Measurements from ENCODE around the gene COMMD2.

COMMD2 gene

DNA sequence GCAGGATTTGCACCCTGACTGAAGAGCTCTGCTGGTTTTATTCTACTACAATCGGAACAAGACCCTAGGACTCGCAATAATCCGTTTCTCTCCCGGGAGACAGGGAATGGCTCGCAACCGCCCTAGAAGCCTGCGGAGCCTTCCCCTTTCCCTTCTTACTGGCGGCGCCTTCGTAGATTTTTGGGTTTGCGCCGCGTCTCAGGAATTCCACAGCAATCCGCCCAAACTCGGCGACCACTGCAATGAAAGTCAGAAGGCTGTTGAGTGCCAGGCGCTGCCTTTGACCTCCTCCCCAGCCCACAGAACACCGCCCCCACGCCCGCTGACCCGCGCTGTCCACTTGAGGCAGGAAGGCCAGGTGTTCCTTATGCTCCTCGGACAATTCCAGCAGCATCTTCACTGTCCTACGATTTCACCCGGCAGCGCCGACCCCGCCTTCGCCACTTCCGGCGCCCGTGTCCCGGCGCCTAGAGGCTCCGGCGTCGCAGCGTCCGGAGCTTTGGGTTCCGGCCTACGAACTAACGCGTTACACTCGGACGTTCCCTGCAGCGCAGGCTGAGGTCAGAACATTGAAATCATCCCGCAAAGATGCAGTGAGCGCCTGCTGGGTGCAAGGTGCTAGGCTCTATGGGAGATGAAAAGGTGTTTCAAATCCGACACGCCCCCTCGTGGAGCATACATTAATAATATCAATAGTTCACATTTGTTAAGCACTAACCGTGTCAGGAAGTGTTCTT, at the start of gene COMMD2:
TSS of gene COMMD2 (minus strand) at position 439 of the 737 bp plus-strand sequence. CDS start at position 394, 45 bp downstream.
- DNase-seq (ENCODE audit: low read depth, low spot score) = peak; percentile 69

DNA sequence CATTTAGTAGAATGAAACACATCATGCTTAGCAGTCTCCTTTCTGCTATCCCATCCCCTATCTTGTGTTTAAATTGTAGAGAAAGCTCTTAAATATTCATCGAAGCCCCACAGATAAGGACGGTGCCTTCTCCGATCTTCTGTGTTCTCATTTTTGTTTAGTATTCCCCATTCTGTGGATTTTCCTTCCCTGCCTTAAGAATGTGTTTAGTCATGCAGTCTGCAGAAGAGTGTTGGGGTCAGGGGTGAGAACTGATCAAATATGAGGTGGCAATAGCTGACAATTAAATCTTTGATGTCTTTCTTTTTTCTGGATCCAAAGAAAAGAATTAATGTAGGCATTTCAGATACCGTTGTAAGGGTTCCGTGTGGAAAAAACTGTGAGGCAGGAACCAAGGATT, 49.4 kb upstream of the COMMD2 start:
- DNase-seq (ENCODE audit: low read depth, low spot score) = no peak

DNA sequence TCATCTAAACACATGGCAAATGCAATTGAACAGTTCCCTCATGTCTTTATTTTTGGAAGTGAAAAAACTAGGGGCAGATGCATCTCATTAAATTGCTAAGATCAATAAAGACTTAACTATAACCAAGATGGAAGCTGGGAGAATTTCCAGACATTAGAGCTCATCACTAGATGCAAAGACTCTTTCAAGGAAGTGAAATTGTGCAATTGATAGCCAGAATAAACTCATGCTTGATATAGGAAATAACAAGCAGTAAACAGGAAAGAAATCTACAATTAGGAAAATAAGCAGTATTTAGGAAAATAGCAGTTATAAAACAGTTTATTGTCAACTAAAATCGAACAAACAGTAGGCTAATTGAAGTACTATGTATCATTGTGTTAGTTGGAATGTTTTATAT, 48.9 kb upstream of the COMMD2 start:
- no peak for DNase-seq (ENCODE audit: low read depth, low spot score)

DNA sequence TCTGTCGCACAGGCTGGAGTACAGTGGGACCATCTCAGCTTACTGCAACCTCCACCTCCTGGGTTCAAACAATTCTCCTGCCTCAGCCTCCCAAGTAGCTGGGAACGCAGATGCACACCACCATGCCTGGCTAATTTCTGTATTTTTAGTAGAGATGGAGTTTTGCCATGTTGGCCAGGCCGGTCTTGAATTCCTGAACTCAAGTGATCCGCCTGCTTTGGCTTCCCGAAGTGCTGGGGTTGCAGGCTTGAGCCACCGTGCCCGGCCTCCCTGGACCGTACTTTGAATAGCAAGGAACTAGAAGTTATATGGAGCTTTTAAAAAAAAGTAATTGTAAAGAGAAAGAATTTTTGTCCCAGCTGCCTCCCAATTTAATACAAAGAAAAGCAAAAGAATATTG, 48.4 kb upstream of the COMMD2 start:
- DNase-seq (ENCODE audit: low read depth, low spot score) = no peak

DNA sequence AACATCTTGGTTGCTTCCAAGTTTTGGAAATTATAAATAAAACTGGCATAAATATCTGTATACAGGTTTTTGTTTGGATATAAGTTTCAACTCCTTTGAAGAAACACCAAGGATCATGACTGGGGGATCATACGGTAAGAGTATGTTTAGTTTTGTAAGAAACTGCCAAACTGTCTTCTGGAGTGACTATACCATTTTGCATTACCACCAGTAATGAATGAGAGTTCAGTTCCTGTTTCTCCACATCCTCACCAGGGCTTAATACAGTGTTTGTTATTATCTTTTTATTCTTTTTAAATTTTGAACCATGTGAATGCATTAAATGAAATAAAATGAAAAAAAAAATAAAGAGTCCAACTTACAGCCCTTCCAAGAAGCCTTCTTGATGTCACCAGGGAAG, 43.7 kb upstream of the COMMD2 start:
- no peak for DNase-seq (ENCODE audit: low read depth, low spot score)

DNA sequence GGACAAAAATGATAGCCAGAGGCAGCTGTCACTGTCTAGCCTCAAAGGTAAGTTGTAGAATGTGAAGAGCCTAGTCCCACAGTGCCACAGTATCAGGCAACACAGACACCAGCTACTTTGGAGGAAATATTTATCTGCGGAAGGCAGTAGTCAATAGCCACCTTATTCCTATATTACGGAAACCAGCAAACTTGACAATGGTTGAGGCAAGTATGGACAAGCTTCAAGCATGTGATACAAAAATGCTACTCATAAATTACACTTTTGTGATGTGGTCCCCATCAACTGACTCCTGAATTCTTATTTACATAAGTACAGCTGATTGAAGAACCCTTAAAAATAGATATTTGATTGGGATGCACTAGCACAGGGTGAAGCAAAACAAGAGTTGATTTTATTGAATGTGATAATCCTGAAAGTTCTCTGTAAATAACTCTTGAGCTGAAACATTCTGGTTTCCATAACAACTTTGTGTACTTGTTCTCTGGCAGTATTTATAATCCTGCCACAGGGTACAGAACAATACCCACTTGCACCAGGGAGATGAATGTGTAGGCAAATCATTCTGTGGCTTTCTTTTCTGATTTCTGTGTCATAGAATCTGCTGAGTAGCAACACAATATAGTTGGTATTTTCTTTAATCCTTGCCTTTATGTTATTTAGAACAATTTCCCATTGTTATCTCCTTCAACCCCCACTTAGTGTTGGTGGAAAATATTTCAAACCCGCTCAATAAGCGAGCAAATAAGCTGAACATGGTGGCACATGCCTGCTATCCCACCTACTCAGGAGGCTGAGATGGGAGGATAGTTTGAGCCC, 40.4 kb upstream of the COMMD2 start, which contains the start of gene ANKUB1:
TSS of gene ANKUB1 (minus strand) at position 103 of the 819 bp plus-strand sequence. CDS start 188 bp downstream, outside the sequence.
- no peak for DNase-seq (ENCODE audit: low read depth, low spot score)

DNA sequence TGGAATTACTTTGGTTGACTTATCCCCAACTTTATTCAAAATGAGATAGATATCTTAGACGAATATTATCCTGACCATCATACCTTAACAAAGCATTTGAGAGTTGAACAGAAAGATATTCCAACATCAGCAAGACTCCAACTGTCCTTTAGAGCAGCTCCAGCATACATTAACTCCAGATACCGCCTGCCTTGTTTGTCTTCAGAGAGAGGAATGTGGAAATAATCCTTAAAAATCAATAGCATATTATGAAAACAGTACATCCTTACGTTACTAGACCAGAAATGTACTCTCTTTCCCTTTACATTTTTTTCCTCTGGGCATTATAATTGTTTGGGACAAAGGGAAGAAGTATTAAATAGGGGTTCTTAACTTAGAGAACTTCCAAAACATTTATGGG, 38.4 kb upstream of the COMMD2 start:
- DNase-seq (ENCODE audit: low read depth, low spot score) = no peak

DNA sequence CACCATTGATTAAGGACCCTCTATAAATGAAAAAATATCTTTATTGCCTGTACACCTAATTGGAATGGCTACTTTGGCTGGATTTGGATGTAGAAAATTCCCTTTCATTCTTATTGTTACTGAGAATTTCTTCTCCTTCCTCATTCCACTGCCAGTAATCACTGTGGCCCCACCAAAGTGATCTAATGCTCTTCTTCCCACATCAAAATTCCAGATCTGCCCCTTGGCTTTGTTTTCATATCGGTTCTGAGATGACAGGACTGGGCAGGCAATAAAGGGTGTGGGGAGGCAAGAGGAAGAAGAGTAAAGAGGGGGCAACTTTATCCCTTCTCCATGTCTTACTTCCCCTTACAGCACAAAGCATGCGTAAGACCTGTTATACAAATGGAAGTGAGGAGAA, 38.0 kb upstream of the COMMD2 start:
- DNase-seq (ENCODE audit: low read depth, low spot score) = no peak

DNA sequence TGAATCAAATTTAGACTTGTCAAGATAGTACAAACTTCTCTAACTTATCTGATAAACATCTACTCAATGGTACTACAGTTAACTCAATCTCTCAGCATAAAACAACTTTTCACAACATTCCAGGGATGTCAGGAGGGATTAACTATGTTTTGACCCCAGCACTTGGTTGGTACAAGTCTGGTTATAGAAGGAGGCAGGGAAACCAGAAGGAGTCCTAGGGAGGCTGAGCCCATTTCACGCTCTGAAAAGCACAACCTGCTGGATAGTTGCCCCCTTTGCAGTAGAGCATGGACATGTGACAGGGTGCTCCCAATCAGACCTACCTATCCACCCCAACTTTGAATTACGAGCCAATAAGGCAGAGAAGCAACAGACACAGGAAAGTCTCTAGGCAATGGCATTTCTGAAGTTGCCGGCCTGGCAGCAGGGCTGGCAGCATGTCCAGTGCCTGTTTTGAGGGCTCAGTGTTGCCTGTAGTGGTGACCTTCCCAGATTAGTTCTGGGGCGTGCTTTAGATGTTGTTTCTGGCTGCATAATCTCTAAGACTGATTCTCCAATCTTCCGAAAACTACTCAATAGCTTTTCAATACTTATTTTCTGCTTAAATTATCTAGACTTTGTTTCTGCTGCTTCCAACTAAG, 31.9 kb upstream of the COMMD2 start:
- no peak for DNase-seq (ENCODE audit: low read depth, low spot score)

DNA sequence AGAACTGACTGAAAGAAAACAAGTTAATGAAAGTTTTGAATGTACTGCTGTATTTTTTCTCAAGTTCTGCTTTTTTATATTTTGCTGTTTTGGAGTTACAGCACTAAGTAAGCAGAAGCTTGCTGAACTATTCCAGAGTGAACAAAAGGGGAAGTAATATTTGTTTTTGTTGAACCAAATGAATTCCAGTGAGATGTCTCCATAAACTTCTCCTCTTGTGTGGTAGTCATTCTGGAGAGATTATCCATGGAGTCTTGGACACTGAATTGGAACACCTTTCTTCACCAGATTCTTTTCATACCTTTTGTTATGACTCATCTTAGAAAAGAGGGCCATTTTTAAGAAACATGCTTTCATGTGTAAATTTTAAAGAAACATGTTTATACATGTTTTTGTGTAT, 31.3 kb upstream of the COMMD2 start:
- DNase-seq (ENCODE audit: low read depth, low spot score) = no peak

DNA sequence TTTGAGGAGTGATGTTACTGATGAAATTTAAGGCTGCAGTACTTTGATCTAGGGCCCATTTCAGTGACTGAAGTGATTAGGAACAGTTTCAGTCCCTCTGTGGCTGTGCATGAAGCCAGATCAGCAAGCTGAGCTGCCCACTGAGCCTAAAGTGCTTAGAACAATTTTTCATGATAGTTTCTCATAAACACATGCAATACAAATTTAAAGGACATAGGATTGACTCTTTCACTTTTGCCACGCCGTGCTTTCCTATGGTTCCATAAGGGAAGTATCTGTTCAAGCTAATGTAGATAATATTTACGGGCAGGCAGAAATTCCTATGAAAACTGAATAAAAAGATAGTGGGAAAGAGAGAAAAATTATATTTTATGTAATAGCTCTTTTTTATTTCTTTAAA, 29.5 kb upstream of the COMMD2 start:
- no peak for DNase-seq (ENCODE audit: low read depth, low spot score)

DNA sequence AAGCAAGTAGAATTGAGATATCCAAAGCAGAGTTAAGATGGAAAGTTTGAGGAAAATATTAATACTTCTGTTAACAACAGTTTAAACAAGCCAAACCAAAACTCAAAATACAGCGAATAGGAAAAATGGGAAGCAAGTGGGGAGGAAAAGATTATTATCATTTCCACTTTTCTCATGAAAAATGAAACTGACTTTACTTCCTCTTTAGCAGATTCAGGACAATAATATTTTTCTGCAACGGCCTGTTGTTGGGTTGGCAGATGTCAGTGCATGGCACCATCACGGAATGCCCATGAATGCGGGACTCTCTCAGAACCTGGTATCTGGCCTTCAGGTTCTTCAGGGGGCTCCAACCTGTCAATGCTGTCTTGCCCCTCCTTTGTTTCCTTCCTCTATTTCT, 28.9 kb upstream of the COMMD2 start:
- DNase-seq (ENCODE audit: low read depth, low spot score) = no peak

DNA sequence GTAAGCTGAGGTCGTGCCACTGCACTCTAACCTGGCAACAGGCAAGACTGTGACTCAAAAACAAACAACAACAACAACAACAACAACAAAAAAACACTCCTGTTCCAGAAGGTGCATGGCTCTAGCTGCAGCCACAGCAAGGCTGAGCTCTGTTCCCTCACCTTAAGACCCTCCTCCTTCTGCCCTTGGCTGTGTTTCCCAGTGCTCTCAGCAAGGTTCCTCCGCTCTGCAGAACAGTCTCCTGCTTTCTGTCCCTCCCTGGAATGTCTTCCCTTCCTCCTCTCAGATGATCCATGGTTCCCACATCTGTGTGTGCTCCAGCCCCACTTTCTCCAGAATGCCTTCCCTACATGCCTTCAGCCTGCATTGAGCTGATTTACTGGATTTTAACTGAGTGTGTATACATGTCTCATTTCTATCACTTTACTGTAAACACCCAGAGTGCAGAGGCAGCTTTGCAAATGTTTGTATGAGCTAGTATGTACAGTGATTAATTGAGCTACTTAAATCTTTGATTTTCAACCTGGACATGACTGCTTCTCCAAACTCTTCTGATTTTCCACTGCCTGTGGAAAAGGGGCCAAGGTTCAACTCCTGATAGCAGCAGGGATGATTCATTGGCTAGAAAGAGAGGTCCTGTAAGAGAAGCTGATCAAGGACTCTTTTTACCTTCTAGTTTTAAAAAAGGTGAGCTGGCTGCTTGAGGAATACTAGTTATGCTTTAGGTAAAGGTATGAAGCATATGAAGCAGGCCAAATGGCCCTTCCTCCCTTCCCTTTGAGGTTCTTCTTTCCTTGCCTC, 25.3 kb upstream of the COMMD2 start:
- no peak for DNase-seq (ENCODE audit: low read depth, low spot score)

DNA sequence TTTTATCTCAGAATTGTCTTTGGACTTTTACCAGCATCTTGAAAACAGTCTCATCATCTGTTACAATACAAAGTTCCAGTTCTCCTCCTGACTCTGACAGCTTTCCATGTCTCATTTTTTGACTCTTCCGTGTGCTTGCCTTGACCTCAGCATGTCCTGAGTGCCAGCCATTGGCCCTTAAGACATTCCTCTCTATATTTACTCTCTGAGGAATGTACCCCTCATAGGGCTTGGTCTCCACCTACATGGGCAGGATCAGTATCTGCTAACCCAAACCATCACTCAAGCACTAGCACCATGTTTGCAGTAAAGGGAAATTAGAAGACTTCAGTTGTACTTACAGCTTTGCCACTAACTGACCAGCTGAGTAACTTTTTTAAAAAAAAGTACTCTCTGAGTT, 23.9 kb upstream of the COMMD2 start:
- no peak for DNase-seq (ENCODE audit: low read depth, low spot score)

DNA sequence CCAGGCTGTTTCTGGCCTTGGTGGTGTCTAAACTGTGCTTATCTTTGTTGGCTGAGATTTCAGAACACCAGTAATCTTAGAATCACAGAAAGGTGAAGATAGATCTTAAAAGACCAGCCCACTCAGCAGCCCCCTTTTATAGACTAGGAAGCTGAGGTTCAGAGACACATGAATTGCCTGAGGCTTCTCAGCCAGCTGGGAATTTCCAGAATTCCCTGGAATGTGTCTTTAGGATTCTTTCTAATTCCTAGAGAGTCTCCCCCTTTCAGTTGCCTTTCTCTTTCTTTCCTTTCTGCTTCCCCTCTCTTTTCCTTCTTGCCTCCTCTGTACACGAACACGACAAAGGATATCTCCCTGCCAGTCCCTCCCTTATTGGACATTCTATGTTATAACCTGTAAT, 20.6 kb upstream of the COMMD2 start:
- DNase-seq (ENCODE audit: low read depth, low spot score) = no peak

DNA sequence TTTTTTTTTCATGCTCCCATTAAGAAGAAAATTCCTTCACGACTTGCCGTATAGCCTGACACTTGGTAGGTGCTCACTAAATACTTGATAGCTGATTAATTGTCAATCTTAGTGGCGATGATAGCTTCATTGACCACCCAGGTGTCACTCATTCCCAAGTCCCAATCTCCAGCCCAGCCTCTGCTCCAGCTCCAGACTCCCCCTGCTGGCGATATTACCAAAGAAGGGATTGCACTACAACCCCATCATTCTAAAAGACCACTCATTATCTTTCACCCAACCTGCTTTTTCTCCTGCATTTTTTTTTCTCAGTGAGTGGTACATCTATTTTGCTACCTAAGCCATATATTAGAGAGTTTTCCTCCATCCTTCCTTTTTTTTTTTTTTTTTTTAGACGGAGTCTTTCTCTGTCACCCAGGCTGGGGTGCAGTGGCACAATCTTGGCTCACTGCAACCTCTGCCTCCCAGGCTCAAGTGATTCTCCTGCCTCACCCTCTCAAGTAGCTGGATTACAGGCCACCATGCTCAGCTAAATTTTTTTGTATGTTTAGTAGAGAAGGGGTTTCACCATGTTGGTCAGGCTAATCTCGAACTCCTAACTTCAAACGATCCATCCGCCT, 19.5 kb upstream of the COMMD2 start:
- DNase-seq (ENCODE audit: low read depth, low spot score) = no peak

DNA sequence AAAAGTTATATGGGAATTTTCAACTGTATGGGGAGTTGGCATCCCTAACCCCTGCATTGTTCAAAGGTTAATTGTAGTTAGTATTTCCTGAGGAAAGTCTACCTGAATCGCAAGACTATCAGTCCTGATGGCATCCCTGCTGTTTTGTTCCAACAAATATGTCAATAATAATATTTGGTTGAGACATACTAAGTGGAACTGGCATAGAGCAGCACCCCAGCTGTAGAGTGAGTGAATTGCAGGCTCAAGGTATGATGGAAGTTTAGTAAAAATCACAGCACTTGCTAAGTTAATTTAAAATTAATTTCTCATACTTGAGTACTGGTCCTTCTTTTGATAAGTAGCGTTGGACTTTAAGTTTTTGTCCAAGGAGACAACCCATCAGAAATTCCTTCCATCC, 18.0 kb upstream of the COMMD2 start:
- DNase-seq (ENCODE audit: low read depth, low spot score) = no peak

DNA sequence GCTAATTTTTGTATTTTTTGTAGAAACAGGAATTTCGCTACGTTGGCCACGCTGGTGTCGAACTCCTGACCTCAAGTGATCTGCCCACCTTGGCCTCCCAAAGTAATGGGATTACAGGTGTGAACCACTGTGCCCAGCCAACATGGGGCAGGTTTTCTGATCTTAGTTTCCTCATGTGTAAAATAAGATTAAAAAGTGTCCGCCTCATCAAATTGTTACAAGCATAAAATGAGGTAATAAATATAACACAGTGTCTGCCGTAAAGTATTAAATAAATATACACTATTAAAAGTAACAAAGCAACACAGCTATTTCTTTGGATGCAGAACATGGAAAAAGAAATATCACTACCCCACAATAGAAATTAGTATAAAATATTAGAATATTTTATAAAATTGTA, 16.4 kb upstream of the COMMD2 start:
- no peak for DNase-seq (ENCODE audit: low read depth, low spot score)

DNA sequence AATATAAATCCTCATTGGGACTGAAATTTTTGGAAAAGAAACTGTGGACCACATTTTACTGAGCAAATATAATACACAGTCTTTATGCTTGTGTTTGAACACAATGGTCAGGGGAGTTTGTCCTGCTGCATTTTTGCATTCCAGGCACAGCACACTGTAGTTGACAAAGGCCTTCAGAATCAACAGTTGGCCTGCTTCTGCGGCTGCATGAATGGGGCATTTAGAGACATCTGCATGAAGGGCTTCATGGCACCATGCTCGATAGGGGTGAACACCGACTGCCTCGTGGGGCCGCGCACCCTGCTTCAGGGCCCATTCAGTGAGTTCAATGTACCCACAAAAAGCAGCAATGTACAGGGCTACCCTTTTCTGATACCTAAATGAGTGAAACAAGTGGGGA, 15.4 kb upstream of the COMMD2 start:
- DNase-seq (ENCODE audit: low read depth, low spot score) = no peak

DNA sequence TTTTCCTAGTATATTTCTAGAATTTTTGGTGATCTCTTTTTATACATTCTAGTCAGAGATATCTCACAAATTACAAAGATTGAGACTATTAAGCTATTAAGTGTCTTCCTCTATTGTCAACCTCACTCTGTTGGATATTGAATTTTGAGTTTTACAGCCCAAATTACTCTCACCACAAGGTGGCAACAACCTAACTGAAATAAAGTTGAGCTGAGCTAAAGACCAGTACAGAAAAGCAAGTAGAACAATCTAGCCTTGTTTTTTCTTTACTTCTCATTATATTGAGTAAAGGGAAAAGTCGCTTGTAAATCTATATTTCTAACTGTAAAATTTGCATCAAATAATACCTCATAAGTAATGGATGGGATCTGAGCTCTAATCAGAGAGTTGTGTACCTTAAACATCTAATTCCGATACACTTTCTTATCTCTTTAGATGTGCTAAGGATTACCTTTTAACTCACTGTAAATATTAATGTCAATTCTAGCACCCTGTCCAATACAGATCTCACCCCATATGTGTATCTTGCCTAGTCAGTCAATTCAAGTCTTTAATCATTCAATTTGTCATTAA, 13.6 kb upstream of the COMMD2 start:
- no peak for DNase-seq (ENCODE audit: low read depth, low spot score)

DNA sequence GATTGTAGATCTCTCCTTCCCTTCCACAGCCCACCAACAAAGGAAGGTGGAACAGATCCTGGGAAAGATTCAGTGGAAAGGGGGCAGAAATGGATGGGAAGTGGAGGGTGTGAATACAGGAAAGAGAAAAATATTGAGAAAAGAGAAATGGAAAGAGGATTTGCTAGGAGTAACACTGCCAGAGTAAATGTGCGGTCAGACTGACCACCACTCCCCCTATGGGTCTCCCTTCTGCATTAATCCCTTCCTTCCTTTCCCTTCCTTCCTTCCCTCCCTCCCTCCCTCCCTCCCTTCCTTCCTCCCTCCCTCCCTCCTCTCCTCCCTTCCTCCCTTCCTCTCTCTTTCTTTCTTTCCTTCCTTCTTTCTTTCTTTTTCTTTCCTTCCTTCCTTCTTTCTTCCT, 12.0 kb upstream of the COMMD2 start:
- DNase-seq (ENCODE audit: low read depth, low spot score) = no peak

All from iPS DF 19.7 (cell line).